GM19328 (cell line): Measurements from ENCODE around the gene MPZL3.
"Not testable (repeated sequence)": the region's sequence is repeated elsewhere in the genome, so short reads cannot be mapped to it uniquely, and the experiment has no call there.

Source experiments
- ATAC-seq: cut with Tn5 transposase; IDR thresholded peaks from one replicate; pipeline ENCODE4 v1.9.1; 2021; ENCODE audit warnings: mild to moderate bottlenecking, moderate library complexity; ENCODE audit not compliant: unreplicated experiment

MPZL3 gene

DNA sequence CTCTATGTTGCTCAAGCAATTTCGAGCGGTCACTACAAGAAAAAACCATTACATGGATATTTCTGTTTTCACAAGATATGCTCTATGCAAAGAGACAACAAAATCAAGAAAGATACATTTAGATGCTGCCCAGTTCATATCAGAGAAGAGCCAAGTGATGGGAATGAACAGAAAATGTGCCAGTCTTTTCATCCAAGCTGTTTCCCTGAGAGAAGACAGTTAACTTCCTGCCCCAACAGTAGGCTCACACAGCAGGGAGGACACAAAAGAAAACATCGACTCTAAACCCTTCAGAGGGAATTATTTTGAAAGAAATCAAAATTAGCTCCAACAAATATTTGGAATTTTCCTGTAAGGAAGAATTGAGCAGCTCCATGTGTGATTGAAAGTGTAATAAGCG is 39.0 kb downstream of the MPZL3 start:
- ATAC-seq = no peak

DNA sequence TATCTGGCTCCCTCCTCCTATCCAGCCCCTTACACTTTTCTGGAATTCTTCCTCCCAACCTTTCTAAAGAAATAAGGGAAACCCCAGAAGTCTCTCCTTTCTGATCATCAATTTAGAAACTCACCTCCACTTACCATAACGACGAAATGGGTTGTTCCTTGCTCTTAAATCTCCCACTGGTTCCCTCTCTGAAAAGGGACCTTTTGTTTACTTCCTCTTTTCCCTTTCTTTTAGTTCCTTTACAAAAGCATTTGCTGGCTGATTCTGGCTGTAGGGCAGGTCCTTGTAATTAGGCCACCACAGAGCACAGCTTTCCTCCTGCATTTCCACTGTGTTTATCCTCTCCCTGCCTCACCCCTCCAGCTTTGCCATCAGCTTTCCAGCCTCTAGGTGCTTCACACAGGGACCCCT is 39.4 kb downstream of the MPZL3 start:
- no peak for ATAC-seq

DNA sequence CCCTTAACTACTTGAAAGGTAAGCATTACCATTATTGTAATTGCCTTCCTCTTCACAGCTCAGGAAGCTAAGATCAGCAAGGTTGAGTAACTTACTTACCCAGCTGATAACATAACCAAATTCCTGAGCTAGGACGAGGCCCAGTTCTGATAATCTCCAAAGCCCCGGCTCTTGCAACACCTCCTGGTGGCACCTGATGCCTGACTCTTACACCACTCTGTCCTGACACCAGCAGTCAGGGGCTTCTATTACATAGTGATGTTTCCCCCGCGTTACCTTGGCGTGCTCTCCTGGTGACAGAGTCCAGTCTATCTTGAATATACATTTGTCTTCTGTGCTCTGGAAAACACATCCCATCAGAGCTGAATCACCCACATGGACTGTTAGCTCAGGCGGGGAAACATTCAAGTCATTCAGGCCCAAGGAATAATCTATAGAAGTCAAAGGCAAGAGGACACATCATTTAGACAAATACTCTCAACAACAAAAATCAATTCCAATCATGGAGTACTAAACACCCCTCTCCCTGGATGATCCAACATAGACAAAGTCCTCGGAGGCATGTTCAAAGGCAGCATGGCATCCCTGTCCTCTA is 39.9 kb downstream of the MPZL3 start:
- no peak for ATAC-seq

DNA sequence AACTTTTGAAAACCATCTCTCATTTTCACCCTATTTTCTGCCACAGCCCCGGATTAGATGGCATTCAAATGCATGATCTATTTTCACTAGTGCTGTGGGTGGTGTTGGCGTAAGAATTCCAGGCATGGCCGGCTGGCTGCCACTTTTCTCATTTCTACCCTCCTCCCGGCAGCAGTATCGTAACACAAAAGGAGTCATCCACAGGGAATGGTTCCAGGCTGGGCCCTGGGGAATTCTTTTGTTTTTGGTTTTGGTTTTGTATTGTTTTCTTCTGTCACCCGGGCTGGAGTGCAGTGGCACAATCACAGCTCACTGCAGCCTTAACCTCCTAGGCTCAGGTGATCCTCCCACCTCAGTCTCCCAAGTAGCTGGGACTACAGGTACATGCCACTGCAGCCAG is 41.2 kb downstream of the MPZL3 start:
- ATAC-seq = no peak

DNA sequence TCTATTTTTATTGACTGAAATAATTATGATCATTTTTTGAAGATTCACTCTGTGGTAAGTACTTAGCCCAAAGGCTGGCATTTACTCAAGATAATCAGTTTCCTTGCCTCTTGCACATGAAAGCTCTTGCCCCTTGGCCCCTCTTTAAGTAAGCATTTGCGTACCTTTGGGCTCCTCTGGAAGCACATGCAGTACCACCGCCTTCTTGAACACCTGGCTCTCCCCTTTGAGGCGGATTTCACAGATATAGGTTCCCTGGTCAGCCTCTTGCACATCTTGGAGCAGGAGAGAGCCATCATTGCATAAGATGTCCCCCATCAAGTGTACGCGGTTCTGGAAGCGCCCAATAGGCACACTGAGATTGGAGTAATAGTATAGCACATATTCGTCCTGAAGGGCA is 41.8 kb downstream of the MPZL3 start:
- no peak for ATAC-seq

DNA sequence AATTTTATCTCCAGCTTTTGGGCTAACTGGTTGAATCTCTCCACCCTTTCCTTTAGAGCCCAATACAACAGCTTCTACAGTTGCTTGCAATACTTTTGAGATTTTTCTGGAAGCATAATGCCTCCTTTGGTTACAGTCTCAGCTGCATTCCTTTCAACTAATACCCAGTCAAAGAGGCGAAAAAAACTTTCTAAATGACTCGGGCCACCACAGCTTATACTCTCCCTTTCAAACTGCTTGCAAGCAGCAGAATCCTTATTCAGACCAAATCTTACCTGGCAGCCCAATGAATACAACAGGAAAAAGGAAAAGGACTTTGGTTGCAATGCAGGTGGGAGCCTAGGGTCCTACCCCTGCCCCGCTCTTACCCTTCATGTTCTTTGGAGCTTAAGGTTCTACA is 43.1 kb downstream of the MPZL3 start:
- no peak for ATAC-seq

DNA sequence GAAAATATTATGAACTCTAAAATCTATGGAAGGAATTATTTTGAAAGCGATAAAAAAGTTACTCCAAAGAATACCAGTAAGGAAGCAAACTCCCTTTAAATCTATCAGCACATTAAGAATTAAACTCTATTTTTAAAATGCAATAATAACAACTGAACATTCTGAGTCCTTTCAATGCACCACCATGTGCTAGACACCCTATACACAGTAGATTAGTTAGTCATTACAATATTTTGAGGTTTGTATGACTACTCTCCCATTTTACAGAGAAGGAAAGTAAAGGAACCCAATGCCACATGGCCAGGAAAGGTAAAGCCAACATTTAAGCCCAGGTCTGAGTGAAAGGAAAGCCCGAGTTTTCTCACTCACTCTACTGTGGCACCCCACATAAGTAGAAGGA is 45.1 kb downstream of the MPZL3 start:
- no peak for ATAC-seq

DNA sequence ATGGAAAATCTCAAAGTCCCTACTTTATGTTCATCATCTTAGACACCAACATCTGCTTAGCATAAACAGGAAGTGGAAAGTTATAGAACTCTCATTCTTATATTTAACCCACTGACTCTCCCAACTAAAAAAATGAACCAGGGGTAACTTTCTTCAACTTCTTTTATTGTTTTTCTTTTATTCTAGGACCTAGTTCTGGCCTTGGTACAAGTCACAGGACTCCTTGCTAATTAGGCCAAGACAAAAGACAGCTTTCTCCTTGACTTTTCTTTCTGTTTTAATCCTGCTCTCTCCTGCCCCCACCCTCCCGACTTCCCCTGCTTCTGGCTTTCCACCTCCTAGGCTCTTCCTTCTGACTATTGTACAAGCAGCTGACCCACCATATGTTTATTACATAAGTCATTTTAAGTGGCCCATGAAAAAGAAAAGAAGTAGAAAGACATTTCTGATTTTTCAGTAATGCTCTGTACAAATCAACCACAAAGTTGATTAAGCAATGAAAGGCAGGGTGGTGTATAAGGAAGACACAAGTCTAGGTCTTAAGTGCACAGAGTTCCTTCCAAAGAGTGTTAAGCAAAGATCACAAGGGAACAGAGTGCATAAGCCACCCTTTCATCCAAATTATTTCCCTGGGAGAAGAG is 45.7 kb downstream of the MPZL3 start:
- no peak for ATAC-seq

DNA sequence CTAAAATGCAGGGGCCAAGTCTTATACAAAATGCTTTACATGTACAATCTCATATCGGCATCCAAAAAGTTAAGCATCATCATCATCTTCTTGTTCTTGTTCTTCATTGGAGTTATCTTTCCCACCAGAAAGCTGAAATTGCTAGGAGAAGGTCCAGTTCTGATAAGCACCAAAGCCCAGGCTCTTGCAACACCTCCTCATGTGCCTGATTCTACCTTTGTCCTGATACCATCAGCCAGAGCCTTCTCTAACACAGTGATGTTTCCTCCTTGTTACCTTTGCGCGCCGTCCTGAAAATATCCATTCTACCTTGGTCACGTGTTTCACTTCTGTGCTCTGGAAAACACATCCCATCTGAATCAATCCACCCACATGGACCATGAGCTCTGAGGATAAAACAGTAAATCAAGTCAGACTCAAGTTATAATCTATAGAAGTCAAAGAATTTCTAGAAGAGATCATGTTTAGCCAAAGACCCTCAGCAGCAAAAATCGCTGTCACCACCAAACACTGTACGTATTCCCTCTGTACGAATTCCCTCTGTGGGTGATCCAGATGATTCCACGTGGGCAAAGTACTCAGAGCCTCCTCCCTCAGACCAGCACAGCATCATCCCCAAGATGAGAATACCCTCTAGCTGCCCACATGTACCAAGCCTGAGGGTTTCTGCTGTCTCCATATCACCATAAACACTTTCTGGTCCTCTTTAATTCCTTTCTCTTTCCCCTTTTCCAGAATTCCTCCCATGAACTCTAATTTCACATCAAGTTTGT is 46.4 kb downstream of the MPZL3 start:
- ATAC-seq = no peak

DNA sequence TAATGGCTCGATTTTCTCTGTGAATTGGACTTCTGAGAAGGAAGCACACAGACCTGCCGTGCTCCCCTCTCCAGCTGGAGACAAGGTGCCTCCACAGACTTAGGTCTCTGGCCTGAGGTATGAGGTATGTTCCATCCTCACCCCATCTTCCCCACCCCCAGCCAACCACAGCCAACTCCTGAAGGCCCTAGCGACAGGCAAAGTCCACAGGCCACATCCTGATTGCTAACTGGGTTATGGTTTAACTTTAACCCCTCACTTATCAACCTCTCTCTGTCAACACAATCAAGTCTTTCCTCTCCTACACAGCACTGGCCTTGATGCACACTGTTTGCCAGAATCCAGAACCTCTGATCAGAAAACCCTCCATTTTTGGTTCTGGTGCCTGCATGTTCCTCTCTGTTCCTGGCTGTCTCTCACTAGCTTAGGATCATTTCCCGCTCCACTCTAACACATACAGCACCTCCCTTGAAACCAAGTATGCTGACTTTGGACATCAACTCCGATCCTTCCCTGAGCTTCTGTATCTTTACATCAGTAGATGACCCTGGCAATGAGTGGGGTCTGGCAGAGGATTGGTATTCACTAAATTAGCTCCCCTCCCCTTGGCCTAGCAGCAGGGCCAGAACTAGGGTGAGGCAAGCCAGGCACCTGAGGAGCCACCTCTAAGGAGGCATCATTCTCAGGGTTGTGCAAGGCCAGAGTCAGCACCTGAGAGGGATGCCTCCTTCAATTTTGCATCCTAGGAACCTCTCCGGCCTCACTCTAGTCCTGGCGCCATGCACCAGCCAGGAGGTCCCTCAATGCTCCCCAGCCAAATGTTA is 49.4 kb downstream of the MPZL3 start:
- ATAC-seq = no peak

DNA sequence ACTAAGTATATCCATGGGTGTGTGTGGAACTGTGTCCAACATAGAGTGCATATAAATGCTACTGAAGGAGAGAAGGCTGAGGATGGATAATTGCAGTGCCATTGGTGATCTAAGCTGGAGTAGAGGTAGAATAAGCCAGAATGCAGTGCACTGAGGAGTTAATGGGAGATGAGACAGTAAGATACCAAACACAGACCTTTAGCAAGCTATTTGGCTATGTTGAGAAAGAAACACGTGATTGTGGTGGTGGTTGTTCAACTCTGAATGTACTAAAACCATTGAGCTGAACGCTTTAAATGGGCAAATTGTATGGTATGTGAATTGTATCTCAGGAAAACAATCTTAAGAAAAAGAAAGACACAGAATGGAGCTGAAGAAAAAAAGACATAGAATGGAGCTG is 50.2 kb downstream of the MPZL3 start:
- ATAC-seq = no peak

DNA sequence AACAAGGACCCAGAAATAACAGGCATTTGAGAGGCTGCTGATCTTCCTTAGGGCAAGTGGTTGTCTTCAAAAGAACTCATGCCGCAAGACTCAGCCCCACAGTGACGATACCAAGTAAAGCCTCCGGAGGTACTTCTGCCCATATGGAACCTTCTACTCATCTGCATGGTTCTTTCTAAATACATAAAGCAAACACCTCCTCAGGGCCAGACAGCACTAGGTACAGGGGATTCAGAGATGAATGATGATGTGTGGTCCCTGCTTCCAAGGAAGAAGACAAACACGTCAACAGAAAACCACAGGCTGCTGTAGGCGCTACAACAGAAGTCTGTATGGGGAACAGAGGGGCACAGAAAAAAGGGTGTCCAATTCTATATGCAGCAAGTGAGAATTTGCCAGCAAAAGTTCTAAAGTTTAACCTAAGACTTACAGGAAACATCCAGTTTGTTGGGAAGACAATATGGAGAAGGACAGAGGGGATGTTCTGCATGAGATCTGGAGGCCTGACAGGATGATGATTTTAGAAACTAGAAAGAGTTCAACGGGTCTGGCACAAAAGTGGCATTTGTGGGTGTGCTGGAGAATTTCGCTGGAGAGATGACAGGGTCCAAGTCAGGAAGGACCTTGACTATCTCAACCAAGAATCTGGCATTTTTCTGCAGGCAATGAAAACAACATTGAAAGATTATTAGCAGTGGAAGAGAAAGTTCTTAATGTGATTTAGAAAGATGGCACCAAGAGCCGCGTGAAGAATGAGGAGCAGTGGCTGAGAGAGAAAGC is 51.1 kb downstream of the MPZL3 start:
- no peak for ATAC-seq

DNA sequence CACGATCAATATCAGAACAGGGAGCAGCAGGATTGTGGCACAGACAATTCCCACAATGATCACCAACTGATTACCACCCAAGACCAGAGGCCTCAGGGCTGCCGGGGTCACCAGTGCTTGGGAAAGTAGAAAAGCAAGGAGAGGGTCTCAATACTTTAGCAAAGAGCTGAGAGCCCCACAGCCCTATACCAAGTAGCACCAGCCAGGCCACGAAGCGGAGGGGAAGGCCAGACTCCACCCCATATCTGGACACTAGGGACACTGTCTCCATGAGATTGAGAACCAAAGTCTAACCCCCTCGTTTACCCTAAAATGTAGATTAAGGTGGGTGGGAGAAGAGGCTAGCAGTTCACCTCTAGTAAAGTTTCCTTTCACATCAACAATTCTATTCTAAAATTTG is 51.7 kb downstream of the MPZL3 start:
- ATAC-seq = no peak

DNA sequence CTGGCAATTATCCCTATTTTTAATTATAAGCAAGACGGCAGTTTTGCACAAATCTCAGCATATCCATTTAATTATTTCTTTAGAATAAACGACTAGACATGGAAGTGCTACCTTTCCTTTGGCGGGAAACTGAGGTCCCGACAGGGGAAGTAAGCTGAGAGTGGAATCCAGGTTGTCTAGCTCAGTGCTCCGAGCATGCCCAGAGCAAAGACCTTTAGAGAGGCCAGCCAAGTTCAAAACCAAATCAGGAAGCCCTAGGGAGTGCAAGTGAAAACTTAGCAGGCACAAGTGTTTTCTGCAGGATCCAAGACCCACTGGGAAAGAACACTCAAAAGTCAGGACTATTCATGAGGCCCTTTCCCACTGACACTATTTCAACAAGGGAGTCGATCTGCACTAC is 53.0 kb downstream of the MPZL3 start:
- no peak for ATAC-seq

DNA sequence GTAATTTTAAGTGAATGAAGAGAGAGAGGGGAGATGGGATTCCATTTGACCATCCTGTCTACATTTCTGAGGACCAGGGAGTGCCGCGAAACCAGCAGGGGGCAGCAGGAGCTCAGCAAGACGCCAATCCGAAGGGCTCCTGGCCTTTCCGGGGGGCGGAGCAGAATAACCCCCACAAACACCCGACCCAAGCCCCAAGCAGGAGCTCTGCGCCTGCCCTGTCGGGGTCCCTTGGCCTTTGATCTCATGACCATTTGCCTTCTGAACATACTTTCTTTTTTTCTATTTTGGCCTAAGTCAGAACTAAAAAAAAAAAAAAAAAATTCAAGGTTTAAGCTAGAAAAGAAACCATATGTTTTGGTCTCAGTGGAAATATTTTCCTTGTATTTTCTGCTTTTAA is 53.8 kb downstream of the MPZL3 start:
- ATAC-seq = no peak

DNA sequence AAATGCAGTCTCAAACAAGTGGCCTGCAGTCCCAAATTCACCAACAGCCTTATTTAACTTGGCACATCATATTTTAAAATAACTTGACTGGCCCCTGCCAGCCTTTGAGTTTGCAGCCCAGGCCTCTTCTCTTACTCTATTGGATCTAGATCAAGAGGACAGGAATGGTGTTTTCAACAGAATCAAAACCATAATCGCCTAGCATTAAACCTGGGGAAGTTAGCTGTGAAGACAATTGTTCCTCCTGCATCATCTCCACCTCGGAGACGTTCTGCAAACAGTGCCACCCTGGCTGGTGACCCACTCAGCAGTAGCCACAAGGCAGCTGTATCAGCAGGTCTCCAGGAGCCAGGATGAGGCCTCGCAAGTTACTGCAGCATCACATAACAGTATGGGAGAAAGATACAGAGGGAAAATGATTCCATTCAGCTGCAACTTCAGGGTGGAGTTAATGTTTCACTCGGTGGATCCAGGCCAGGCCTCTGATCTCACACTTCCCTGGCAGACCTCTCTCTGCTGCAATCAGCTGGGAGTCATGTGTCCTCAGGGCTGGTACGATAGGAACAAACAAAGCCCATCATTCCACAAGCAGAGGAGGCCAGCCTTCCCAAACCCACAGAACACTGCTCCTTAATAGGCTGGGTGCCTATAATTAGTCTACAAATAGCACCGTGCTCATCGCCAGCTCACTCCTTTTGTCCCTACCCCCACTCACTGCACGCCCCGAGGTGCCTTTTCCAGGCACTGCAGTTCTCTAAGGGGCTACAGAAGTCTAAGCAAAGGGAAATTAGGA is 57.1 kb downstream of the MPZL3 start:
- no peak for ATAC-seq

DNA sequence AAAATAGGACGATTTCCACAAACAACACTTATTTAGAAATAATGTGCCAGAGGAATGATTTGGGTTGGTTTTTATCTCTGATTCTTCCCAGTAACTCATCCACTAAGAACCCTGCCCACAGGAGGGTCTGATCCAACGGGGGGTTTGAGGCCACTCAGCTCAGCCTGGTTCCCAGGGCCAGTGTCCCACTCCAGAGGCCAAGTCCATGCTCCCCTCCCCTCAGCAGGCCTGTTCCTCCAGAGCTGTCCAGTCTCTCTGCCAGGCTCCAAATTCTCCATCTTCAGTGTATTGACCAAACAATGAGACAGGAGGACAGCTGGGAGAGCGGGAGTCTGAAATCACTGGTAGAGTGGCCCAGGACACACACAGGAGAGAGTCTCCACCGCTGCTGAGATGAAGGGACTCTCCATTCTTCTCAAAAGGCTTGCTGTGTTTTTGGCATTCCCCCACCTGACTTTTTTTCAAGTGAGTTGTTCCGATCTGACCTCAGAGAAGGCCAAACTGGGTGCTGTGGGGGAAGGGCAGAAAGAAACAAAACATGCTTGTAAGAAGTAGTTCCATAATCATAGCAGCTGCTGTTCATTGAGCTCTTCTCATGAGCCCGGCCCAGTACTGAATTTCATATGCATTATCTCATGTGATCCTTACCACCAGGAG is 58.1 kb downstream of the MPZL3 start:
- no peak for ATAC-seq

DNA sequence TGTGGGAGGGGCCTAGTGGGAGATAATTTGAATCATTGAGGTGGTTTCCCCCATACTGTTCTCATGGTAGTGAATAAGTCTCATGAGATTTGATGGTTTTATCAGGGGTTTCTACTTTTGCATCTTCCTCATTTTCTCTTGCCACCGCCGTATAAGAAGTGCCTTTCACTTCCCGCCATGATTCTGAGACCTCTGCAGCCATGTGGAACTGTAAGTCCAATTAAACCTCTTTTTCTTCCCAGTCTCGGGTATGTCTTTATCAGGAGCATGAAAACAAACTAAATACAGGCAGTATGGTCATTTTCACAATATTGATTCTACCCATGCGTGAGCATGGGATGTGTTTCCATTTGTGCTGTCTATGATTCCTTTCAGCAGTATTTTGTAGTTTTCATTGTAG is 59.3 kb downstream of the MPZL3 start:
- ATAC-seq = not testable (repeated sequence)

DNA sequence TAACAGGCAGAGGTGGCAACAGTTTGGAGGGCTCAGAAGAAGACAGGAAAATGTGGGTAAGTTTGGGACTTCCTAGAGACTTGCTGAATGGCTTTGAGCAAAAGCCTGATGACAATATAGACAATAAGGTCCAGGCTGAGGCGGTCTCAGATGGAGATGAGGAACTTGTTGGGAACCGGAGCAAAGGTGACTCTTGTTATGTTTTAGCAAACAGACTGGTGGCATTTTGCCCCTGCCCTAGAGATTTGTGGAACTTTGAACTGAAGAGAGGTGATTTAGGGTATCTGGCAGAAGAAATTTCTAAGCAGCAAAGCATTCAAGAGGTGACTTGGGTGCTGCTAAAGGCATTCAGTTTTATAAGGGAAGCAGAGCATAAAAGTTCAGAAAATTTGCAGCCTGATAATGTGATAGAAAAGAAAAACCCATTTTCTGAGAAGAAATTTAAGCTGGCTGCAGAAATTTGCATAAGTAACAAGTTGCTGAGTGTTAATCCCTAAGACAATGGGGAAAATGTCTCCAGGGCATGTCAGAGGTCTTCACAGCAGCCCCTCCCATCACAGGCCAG is 61.1 kb downstream of the MPZL3 start:
- ATAC-seq = not testable (repeated sequence)
